K562 (cell line): ENCODE results near the gene TTC23L. TPM values are rescaled to one million over a fixed set of nuclear protein-coding genes. Genes with fewer than 3 reads are reported as not detected.

ENCODE experiments used
- CEBPG ChIP-seq, 3 experiments: fragments of 200-800 bp in 1 of 3; sonication (Bioruptor generic) in 1 of 3; sonication (generic) in 1 of 3; formaldehyde crosslinking in 1 of 3; IDR thresholded peaks in 2 of 3; conservative IDR thresholded peaks in 1 of 3; 2 replicates each; pipeline versions ENCODE4 v1.6.1 to v1.8.0; 2016 to 2022; ENCODE audit warnings: missing compliant biosample characterization in 2 of 3, missing genetic modification characterization in 2 of 3, mild to moderate bottlenecking in 1 of 3, missing genetic modification reagents in 1 of 3
- HNRNPK ChIP-seq: fragments of 200-400 bp; formaldehyde crosslinking; IDR thresholded peaks from one replicate; pipeline ENCODE4 v1.6.1; 2018; ENCODE audit warnings: mild to moderate bottlenecking, low read depth, low read length; ENCODE audit not compliant: poor library complexity, severe bottlenecking
- MGA ChIP-seq: fragments of 450-650 bp; IDR thresholded peaks from 2 replicates; pipeline ENCODE4 v1.6.1; 2016; ENCODE audit warnings: mild to moderate bottlenecking, moderate library complexity
- PHTF2 ChIP-seq: fragments of 250-450 bp; sonication (Bioruptor Pico); IDR thresholded peaks from 2 replicates; pipeline ENCODE4 v1.5.0; 2021; ENCODE audit warnings: mild to moderate bottlenecking
- POLR2AphosphoS5 ChIP-seq: IDR thresholded peaks from 2 replicates; pipeline ENCODE4 v1.6.1; 2011; ENCODE audit warnings: mild to moderate bottlenecking, low read depth, low read length, moderate library complexity; ENCODE audit not compliant: control insufficient read depth, insufficient read depth
- RAD51 ChIP-seq: fragments of 450-650 bp; IDR thresholded peaks from 2 replicates; pipeline ENCODE4 v1.7.1; 2016; ENCODE audit warnings: low read depth, mild to moderate bottlenecking, borderline replicate concordance
- SMC3 ChIP-seq: conservative IDR thresholded peaks from 2 replicates; pipeline ENCODE4 v1.6.1; 2011; ENCODE audit warnings: low read depth, low read length, improper control_type of control experiment; ENCODE audit not compliant: insufficient read depth
- TARDBP ChIP-seq: fragments of 450-650 bp; IDR thresholded peaks from 2 replicates; pipeline ENCODE4 v1.6.1; 2016
- polyA plus RNA-seq, 8 experiments: library from polyadenylated mRNA; depleted of rRNA in 4 of 8; stranded (reverse) in 5 of 8; unstranded in 3 of 8; fragments of >200 nt; fragmentation: Nextera tagmentation in 2 of 8; fragmentation: Illumina TruSeq in 1 of 8; extraction: Ambion mirVana in 2 of 8; extraction: Trizol in 1 of 8; gene quantifications; 2 replicates each; pipeline versions ENCODE4 v1.2.1 to v1.2.3, GENCODE V29; 2011 to 2014; ENCODE audit warnings: inconsistent platforms in 1 of 8, missing spikeins in 1 of 8
- total RNA-seq, 7 experiments: library from RNA; depleted of rRNA in 6 of 7; stranded (reverse); fragments of >200 nt in 6 of 7; fragmentation: Illumina TruSeq in 2 of 7; extraction: Trizol in 2 of 7; gene quantifications; 2 replicates each; pipeline versions ENCODE4 v1.2.1 to v1.2.3, GENCODE V29; 2011 to 2021; ENCODE audit warnings: low replicate concordance in 1 of 7
- TF ChIP-seq, protein P1 (sequence below): sonication (generic); formaldehyde crosslinking; IDR thresholded peaks from 2 replicates; pipeline ENCODE4 v1.4.0; 2020; ENCODE audit warnings: mild to moderate bottlenecking, missing genetic modification reagents

Gene TTC23L
- total and polyA plus RNA-seq, 9 of the 15 experiments (the other 6 are each of a cell fraction or from before 2014, with no cell fraction given) = 0.03 to 0.32 (median 0.14) TPM; not detected in 2

DNA sequence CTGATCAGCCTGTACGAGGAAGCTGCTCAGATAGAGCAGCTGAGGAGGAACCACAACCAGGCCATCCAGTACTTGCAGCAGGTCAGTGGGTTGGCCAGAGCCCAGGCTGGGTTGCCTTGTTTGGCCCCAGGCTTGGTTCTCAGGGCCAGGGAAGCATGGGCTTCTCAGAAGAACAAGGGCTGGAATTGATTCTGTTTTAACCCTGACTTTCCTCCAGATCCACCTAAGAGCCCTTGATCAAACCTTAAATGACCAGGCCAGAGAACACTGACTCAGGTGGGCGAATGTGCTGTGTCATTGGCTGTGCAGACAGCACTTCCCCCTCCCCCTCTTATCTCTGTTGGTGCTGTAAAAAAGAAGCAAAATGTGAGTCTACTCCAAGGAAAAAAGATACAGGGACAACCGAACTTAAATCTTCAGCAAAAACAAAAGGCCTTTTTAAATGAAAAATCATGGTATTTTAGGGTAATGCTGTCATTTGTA, 28.1 kb downstream of the TTC23L start (continued):
- TF ChIP-seq, protein P1, sequence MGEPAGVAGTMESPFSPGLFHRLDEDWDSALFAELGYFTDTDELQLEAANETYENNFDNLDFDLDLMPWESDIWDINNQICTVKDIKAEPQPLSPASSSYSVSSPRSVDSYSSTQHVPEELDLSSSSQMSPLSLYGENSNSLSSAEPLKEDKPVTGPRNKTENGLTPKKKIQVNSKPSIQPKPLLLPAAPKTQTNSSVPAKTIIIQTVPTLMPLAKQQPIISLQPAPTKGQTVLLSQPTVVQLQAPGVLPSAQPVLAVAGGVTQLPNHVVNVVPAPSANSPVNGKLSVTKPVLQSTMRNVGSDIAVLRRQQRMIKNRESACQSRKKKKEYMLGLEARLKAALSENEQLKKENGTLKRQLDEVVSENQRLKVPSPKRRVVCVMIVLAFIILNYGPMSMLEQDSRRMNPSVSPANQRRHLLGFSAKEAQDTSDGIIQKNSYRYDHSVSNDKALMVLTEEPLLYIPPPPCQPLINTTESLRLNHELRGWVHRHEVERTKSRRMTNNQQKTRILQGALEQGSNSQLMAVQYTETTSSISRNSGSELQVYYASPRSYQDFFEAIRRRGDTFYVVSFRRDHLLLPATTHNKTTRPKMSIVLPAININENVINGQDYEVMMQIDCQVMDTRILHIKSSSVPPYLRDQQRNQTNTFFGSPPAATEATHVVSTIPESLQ (CRISPR knock-in tag) = no peak
- TF ChIP-seq CEBPG (CRISPR knock-in tag; IDR thresholded peaks at IDR 0.05) = no peak
- TF ChIP-seq CEBPG (tag; conservative IDR thresholded peaks at IDR 0.05 in 1 of 2, IDR thresholded peaks at IDR 0.05 in 1 of 2) = no peak
- TF ChIP-seq HNRNPK = no peak
- TF ChIP-seq MGA = no peak; the same call in 1 of the 2 replicates
- no peak for TF ChIP-seq RAD51
- no peak for TF ChIP-seq POLR2AphosphoS5
- TF ChIP-seq SMC3 = no peak
- no peak for TF ChIP-seq PHTF2 (CRISPR knock-in tag)
- TF ChIP-seq TARDBP = no peak
